ENCODE results near the gene BBS4. TPM values are rescaled to one million over a fixed set of nuclear protein-coding genes. Genes with fewer than 3 reads are reported as not detected.
"Not testable (repeated sequence)": the region's sequence is repeated elsewhere in the genome, so short reads cannot be mapped to it uniquely, and the experiment has no call there.

Gene BBS4
- total and polyA plus RNA-seq, 9 donors = 17.8 to 30.2 (median 23.4) TPM

DNA sequence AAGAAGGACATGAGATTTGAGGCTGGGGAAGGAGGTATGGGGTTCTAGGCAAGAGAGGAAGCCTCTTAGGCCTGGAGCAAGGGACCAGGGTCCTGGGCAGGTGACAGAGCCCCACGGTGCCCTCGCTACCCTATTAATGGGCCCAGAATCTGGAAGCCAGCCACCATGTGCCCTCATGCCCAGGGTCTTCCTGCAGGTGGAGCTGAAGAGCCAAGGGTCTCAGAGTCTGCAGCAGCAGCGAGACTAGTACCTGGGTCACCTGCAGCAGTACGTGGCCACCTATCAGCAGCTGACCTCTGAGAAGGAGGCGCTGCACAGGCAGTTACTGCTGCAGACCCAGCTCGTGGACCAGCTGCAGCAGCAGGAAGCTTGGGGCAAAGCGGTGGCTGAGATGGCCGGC lies 22.1 kb upstream of the BBS4 start:
- intact Hi-C loops (cut with DNase I); H3K9me3 ChIP-seq; H3K36me3 ChIP-seq; H3K4me3 ChIP-seq; H3K27ac ChIP-seq; H3K27me3 ChIP-seq; DNase-seq; H3K4me1 ChIP-seq (ENCODE audit: insufficient read depth): not testable (repeated sequence)
- 65 to 76% methylated on average over 3 of the region's 8 CpGs; no CpG with 5 or more reads in 1 of the 3 donors for WGBS, 3 donors

DNA sequence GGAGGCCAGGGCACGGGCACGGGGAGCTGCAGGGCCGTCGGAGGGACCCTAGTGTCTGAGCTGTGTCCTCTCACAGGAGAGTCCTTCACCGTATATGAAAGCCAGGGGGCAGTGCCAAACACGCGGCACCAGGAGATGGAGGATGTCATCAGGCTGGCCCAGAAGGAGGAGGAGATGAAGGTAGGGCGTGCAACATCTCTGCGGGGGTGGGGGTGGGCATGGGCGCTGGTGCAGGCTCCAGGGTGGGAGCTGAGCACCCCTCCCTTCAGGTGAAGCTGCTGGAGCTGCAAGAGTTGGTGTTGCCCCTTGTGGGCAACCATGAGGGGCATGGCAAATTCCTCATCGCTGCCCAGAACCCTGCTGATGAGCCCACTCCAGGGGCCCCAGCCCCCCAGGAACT lies 20.3 kb upstream of the BBS4 start:
- DNase-seq; H3K27ac ChIP-seq; H3K27me3 ChIP-seq; intact Hi-C loops (cut with DNase I); H3K9me3 ChIP-seq; H3K36me3 ChIP-seq; H3K4me3 ChIP-seq; H3K4me1 ChIP-seq (ENCODE audit: insufficient read depth): not testable (repeated sequence)
- 59 to 70% (median 69%) methylated on average over 3 to 5 of the region's 11 CpGs for whole genome bisulfite sequencing, 3 donors

DNA sequence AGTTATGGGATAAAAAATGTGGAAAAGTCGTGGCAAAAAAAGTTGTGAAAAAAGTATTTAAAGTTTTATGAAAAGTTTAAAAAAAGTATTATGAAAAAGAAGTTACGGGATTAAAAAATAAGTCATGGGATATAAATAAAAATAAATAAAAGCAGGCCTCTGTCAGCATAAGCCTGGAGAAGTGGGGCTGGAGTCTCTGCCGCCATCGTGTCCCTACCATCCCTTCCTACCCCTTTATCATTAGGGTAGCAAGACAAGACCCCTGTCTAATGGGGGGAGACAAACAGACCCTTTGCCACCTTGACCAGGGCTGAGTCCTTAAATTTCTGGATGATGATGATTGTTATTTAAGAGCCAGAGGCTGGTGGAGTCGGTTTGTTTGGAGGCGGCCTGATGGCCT lies 16.2 kb upstream of the BBS4 start:
- not testable (repeated sequence) for DNase-seq; H3K4me1 ChIP-seq (ENCODE audit: insufficient read depth); H3K36me3 ChIP-seq; H3K27me3 ChIP-seq; H3K9me3 ChIP-seq; H3K4me3 ChIP-seq; H3K27ac ChIP-seq
- intact Hi-C loops (cut with DNase I) = loop anchor here in 1 of 4 donors (10.0 kb wide), 1 partner anchor 45 kb away; no protein-coding TSS in a partner anchor
- 92 to 93% (median 93%) methylated on average over 3 to 5 of the region's 6 CpGs for WGBS, 3 donors

DNA sequence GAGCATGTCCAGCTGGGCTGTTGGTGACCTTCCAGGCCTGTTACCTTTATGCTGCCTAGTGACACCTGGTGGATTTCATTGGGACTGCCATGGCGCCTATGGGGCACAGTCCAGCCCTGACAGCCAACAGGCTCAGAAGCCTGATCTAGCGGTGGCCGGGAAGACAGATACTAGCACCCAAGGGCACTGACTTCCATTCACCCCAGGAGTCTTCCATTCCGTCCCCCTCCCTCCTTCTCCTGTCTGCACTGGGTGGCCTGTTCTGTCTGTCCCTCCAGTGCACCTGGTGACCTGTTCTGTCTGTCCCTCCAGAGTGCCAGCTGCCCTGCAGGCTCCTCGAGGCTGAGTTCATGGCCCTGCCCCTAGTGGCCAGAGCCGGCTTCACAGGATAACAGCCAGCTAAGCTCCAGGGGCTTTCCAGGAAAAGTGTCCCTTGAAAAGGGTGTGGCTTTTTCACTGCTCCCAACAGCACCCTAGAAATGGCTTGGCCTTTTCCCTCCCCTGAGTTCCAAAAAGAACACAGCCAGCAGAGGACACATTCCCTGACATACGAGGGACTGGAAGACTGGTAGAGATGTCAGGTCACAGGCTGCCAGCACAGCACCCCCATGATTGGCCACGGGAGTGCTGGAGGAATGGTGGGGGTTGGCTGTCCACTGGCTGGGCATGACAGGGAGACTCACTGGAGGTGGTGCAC lies 15.2 kb upstream of the BBS4 start:
- not testable (repeated sequence) for H3K36me3 ChIP-seq; H3K9me3 ChIP-seq; H3K27ac ChIP-seq; H3K4me1 ChIP-seq (ENCODE audit: insufficient read depth); H3K4me3 ChIP-seq; H3K27me3 ChIP-seq
- intact Hi-C loops (cut with DNase I) = loop anchor here in 1 of 4 donors (10.0 kb wide), 1 partner anchor 46 kb away; no protein-coding TSS in a partner anchor
- 4 to 5% (median 5%) methylated on average over 7 to 8 of the region's 8 CpGs for whole genome bisulfite sequencing, 3 donors
- DNase-seq = peak; percentile 38 to 70 (median 56)
- TF ChIP-seq, protein P1, sequence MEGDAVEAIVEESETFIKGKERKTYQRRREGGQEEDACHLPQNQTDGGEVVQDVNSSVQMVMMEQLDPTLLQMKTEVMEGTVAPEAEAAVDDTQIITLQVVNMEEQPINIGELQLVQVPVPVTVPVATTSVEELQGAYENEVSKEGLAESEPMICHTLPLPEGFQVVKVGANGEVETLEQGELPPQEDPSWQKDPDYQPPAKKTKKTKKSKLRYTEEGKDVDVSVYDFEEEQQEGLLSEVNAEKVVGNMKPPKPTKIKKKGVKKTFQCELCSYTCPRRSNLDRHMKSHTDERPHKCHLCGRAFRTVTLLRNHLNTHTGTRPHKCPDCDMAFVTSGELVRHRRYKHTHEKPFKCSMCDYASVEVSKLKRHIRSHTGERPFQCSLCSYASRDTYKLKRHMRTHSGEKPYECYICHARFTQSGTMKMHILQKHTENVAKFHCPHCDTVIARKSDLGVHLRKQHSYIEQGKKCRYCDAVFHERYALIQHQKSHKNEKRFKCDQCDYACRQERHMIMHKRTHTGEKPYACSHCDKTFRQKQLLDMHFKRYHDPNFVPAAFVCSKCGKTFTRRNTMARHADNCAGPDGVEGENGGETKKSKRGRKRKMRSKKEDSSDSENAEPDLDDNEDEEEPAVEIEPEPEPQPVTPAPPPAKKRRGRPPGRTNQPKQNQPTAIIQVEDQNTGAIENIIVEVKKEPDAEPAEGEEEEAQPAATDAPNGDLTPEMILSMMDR (IDR thresholded peaks at IDR 0.05) = peak in 2 of 3 donors; percentile 35 to 47

DNA sequence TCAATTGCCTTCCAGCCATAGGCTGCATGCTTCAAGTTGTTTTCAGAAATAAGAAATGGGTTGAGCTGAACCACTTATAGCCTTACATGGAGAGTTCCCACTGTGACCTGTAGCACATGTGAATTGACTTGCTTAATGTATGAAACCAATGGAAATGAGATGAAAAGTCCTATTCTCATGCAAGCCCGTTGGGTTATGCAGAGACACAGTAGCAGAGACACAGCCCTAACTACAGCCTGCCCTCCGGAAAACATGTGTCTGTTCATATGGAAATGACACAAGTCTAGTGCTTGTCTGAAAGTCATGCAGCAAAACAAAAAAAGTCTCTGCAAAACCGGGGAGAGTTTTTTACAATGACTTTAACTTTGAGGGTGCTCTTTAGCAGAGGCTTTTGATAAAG lies 14.5 kb upstream of the BBS4 start:
- TF ChIP-seq POLR2A (IDR thresholded peaks at IDR 0.05) (no peak), EP300 (IDR thresholded peaks at IDR 0.05) (no peak)
- TF ChIP-seq, protein P1 (IDR thresholded peaks at IDR 0.05) = no peak

DNA sequence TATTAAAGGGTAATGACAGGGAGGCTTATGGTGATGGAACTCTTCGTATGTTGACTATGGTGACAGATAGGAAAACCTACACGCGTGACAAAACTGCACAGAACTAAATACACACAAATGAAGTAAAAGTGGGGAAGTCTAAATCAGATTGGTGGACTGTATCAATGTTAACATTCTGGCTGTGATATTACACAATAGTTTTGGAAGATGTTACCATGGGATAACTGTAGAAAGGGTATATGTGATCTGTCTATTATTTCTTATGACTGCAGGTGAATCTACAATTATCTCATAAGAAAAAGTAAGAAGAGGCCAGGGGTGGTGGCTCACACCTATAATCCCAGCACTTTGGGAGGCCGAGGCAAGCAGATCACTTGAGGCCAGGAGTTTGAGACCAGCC lies 9.2 kb upstream of the BBS4 start:
- Histone ChIP-seq H3K4me1 (ENCODE audit: insufficient read depth) (no peaks in the 10 kb centered on the region), H3K4me3 (no peak overlapping the region), H3K27ac (no peak overlapping the region), H3K27me3 (no peaks in the 10 kb centered on the region), H3K36me3 (no peaks in the 10 kb centered on the region), H3K9me3 (no peaks in the 10 kb centered on the region)
- WGBS, 3 donors = 87 to 90% (median 89%) methylated on average over 4 of the region's 4 CpGs
- TF ChIP-seq POLR2A (IDR thresholded peaks at IDR 0.05) (no peak), EP300 (IDR thresholded peaks at IDR 0.05) (no peak)
- TF ChIP-seq, protein P1 (IDR thresholded peaks at IDR 0.05) = no peak
- DNase-seq = no peak
- intact Hi-C loops (cut with DNase I) = loop anchor here in 1 of 4 donors (10.0 kb wide), 1 partner anchor 52 kb away; no protein-coding TSS in a partner anchor

More for the DNA sequence above, 14.5 kb upstream of the BBS4 start:
- H3K9me3 ChIP-seq = no peaks in the 10 kb centered on the region
- no peak overlapping the region for H3K27ac ChIP-seq
- no peaks in the 10 kb centered on the region for H3K27me3 ChIP-seq
- intact Hi-C loops (cut with DNase I) = loop anchor here in 1 of 4 donors (10.0 kb wide), 1 partner anchor 47 kb away; no protein-coding TSS in a partner anchor
- H3K4me3 ChIP-seq = no peak overlapping the region
- H3K4me1 ChIP-seq (ENCODE audit: insufficient read depth) = peaks cover 1% of the 10 kb centered on the region
- no peak for DNase-seq
- H3K36me3 ChIP-seq = no peaks in the 10 kb centered on the region
- 13 to 15% (median 14%) methylated on average over 3 of the region's 3 CpGs for WGBS, 3 donors
